ENCODE measurements around the gene KLC4. TPM values are rescaled to one million over a fixed set of nuclear protein-coding genes. Genes with fewer than 3 reads are reported as not detected.

Gene KLC4
- total RNA-seq, 1 donor from 2014 or later, result 19.8 TPM

DNA sequence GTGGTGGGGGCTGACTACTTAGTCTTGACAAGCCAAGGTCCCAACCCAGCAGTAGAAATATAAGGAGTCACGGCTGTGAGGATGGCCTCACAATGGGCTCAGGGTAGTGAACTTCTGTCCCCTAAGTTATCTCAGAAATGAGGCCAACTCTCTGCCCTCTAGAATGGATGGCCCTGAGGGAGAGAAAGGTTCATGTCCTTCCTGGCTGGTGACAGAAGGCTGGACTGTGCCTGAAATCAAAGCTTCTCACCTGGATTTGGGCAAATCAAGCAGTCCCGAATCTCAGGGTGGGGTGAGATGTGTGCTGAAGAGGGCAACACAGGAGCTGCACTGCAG is 25.3 kb upstream of the KLC4 start:
- DNase-seq (no peak), ATAC-seq (ENCODE audit: low read depth) (no peak)
- Mint-ChIP-seq H3K27me3 (no peaks in the 10 kb centered on the region), H3K4me3 (no peak overlapping the region), H3K4me1 (no peaks in the 10 kb centered on the region), H3K27ac (no peak overlapping the region), H3K9me3 (no peaks in the 10 kb centered on the region), H3K36me3 (ENCODE audit: low read depth) (peaks cover 71% of the 10 kb centered on the region)
- intact Hi-C loops (cut with micrococcal nuclease), result no loop called here
- TF ChIP-seq, protein P1, sequence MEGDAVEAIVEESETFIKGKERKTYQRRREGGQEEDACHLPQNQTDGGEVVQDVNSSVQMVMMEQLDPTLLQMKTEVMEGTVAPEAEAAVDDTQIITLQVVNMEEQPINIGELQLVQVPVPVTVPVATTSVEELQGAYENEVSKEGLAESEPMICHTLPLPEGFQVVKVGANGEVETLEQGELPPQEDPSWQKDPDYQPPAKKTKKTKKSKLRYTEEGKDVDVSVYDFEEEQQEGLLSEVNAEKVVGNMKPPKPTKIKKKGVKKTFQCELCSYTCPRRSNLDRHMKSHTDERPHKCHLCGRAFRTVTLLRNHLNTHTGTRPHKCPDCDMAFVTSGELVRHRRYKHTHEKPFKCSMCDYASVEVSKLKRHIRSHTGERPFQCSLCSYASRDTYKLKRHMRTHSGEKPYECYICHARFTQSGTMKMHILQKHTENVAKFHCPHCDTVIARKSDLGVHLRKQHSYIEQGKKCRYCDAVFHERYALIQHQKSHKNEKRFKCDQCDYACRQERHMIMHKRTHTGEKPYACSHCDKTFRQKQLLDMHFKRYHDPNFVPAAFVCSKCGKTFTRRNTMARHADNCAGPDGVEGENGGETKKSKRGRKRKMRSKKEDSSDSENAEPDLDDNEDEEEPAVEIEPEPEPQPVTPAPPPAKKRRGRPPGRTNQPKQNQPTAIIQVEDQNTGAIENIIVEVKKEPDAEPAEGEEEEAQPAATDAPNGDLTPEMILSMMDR (IDR thresholded peaks at IDR 0.05), result no peak
- POLR2A ChIA-PET, result no interaction called here
- CTCF ChIA-PET, result no interaction called here

GRCh38 chr6:43035495-43036194 is 23.8 kb upstream of the KLC4 start:
- intact Hi-C loops (cut with micrococcal nuclease), result no loop called here
- DNase-seq (no peak), ATAC-seq (ENCODE audit: low read depth) (no peak)
- ChIA-PET CTCF (no interaction called here), POLR2A (interaction anchor here (0.6 kb wide), 1 partner anchor 75 kb away, joined by 4 read pairs; no protein-coding TSS in a partner anchor)
- H3K9me3 Mint-ChIP-seq, result no peaks in the 10 kb centered on the region
- H3K4me1 Mint-ChIP-seq, result no peaks in the 10 kb centered on the region
- no peak overlapping the region for H3K27ac Mint-ChIP-seq
- peaks cover 70% of the 10 kb centered on the region for H3K36me3 Mint-ChIP-seq (ENCODE audit: low read depth)
- no peak overlapping the region for H3K4me3 Mint-ChIP-seq
- H3K27me3 Mint-ChIP-seq, result no peaks in the 10 kb centered on the region
- TF ChIP-seq, protein P1 (IDR thresholded peaks at IDR 0.05), result no peak

DNA sequence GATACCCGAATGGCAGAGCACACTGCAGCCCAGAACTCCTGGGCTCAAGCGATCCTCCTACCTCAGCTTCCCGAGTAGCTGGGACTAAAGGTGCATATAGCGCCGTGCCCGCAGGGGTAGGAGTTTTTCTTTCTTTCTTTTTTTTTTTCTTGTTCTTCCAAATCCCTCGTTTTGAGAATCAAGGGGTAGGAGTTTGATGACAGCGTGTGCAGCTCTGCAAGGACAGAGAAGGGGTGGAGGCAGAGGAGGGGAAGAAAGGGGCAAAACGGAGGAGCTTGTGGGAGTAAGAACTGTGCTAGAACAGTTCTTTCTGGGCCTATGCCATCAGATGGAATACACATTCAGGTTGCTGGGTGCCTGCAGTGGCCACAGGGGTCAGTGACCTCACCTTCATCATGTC is 22.7 kb upstream of the KLC4 start:
- Mint-ChIP-seq H3K27me3 (no peaks in the 10 kb centered on the region), H3K9me3 (no peaks in the 10 kb centered on the region), H3K36me3 (ENCODE audit: low read depth) (peaks cover 69% of the 10 kb centered on the region), H3K4me3 (no peak overlapping the region), H3K27ac (no peak overlapping the region), H3K4me1 (no peaks in the 10 kb centered on the region)
- CTCF ChIA-PET, result no interaction called here
- intact Hi-C loops (cut with micrococcal nuclease), result no loop called here
- POLR2A ChIA-PET, result interaction anchor here (0.6 kb wide), 1 partner anchor 76 kb away, joined by 4 read pairs; no protein-coding TSS in a partner anchor
- TF ChIP-seq, protein P1 (IDR thresholded peaks at IDR 0.05), result no peak
- no peak for DNase-seq
- ATAC-seq (ENCODE audit: low read depth), result no peak

DNA sequence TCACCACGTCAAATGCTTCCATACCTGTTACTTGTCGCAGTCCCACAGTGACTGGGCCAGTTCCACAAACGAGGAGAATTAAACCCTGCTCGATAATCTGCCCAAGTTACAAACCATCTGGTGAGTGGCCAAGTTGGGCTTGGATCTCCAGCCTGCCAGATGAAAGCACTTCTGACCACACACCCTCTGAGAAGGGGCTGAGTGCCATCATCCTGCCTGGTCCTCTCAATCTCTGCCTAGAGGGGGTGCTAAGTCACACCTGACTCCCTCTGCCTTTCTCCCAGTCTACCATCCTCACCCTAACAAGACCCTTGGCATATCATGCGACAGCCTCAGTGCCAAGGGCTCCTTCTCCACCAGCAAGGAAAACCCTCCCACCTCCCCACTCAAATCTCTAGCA is 22.2 kb upstream of the KLC4 start:
- Mint-ChIP-seq H3K27me3 (no peaks in the 10 kb centered on the region), H3K4me1 (no peaks in the 10 kb centered on the region), H3K27ac (no peak overlapping the region), H3K36me3 (ENCODE audit: low read depth) (peaks cover 66% of the 10 kb centered on the region), H3K4me3 (no peak overlapping the region), H3K9me3 (no peaks in the 10 kb centered on the region)
- intact Hi-C loops (cut with micrococcal nuclease), result no loop called here
- ATAC-seq (ENCODE audit: low read depth), result no peak
- ChIA-PET POLR2A (no interaction called here), CTCF (no interaction called here)
- DNase-seq, result no peak
- TF ChIP-seq, protein P1 (IDR thresholded peaks at IDR 0.05), result no peak

DNA sequence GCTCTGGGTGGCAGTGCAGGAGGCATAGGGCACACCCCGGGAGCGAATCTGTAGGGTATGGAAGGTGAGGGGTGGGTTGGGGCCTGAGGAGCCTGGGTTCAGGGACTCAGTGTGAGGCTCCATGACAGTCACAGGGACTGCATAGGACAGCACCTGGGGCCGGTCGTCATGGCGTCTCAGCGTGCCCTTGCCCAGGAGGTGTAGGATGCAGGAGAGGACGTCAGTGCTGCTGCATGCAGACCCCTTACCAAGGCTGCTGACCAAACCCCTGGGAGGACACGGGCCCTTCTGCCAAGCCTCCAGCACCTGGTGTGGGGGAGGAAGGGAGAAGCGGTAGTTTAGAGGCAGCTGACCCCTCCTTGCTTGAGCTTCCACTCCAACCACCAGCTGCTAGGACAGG is 21.7 kb upstream of the KLC4 start:
- DNase-seq (no peak), ATAC-seq (ENCODE audit: low read depth) (no peak)
- H3K4me3 Mint-ChIP-seq, result no peak overlapping the region
- H3K27ac Mint-ChIP-seq, result no peak overlapping the region
- no peaks in the 10 kb centered on the region for H3K27me3 Mint-ChIP-seq
- H3K4me1 Mint-ChIP-seq, result no peaks in the 10 kb centered on the region
- H3K36me3 Mint-ChIP-seq (ENCODE audit: low read depth), result peaks cover 68% of the 10 kb centered on the region
- no peaks in the 10 kb centered on the region for H3K9me3 Mint-ChIP-seq
- intact Hi-C loops (cut with micrococcal nuclease), result no loop called here
- ChIA-PET CTCF (no interaction called here), POLR2A (interaction anchor here (0.5 kb wide), 1 partner anchor 59 kb away, joined by 3 read pairs; the partner anchor contains the start of gene PEX6)
- TF ChIP-seq, protein P1 (IDR thresholded peaks at IDR 0.05), result no peak
